CD14-positive monocyte (primary cell): Measurements from ENCODE around the gene CHRNG. TPM values are rescaled to one million over a fixed set of nuclear protein-coding genes. Genes with fewer than 3 reads are reported as not detected.

Source experiments
- DNase-seq, 3 donors: peaks; one replicate each; pipeline ENCODE4 v3.0.0-alpha.2; 2011 to 2022
- H2AFZ ChIP-seq: 2 replicates; pipeline ENCODE4 v1.6.0; 2012; ENCODE audit warnings: mild to moderate bottlenecking, low read depth, low read length, inconsistent platforms; ENCODE audit not compliant: insufficient read depth, poor library complexity, severe bottlenecking
- H3K27ac ChIP-seq, 2 donors: 1 replicate in 1 of 2; 2 replicates in 1 of 2; pipeline ENCODE4 v1.5.1; 2012 to 2013; ENCODE audit warnings: low read length in 2 of 2, control low read depth in 1 of 2, inconsistent platforms in 1 of 2, low read depth in 1 of 2, mild to moderate bottlenecking in 1 of 2
- H3K27me3 ChIP-seq, 2 donors: one replicate each; pipeline versions ENCODE4 v1.6.0 to v1.6.1; 2011 to 2013; ENCODE audit warnings: low read length in 2 of 2; ENCODE audit not compliant: control insufficient read depth in 2 of 2, insufficient read depth in 2 of 2
- H3K36me3 ChIP-seq, 2 donors: replicated peaks in 1 of 2; 1 replicate in 1 of 2; 2 replicates in 1 of 2; pipeline versions ENCODE4 v1.5.1 to v1.6.1; 2012 to 2013; ENCODE audit warnings: low read length in 2 of 2, control low read depth in 1 of 2, inconsistent platforms in 1 of 2, mild to moderate bottlenecking in 1 of 2; ENCODE audit not compliant: insufficient read depth in 2 of 2, control insufficient read depth in 1 of 2
- H3K4me1 ChIP-seq, 2 donors: 1 replicate in 1 of 2; 2 replicates in 1 of 2; pipeline versions ENCODE4 v1.5.1 to v1.6.1; 2012 to 2013; ENCODE audit warnings: low read length in 2 of 2, control low read depth in 1 of 2, inconsistent platforms in 1 of 2, mild to moderate bottlenecking in 1 of 2, moderate library complexity in 1 of 2; ENCODE audit not compliant: insufficient read depth in 2 of 2, control insufficient read depth in 1 of 2
- H3K4me2 ChIP-seq: replicated peaks from 2 replicates; pipeline ENCODE3; 2012; ENCODE audit warnings: low read length, moderate library complexity, mild to moderate bottlenecking; ENCODE audit not compliant: poor library complexity, severe bottlenecking; ENCODE audit errors: extremely low read depth
- H3K4me3 ChIP-seq, 3 experiments: fragments of 200-600 bp in 1 of 3; sonication (generic) in 1 of 3; replicated peaks in 1 of 3; 1 replicate in 2 of 3; 2 replicates in 1 of 3; pipeline ENCODE4 v1.5.1; 2011 to 2013; ENCODE audit warnings: low read length in 3 of 3, mild to moderate bottlenecking in 3 of 3, control low read depth in 2 of 3, low read depth in 2 of 3, inconsistent platforms in 1 of 3, moderate library complexity in 1 of 3
- H3K79me2 ChIP-seq: 2 replicates; pipeline ENCODE4 v1.6.0; 2012; ENCODE audit warnings: mild to moderate bottlenecking, control low read depth, inconsistent platforms, low read length, moderate library complexity; ENCODE audit not compliant: insufficient read depth
- H3K9ac ChIP-seq: 2 replicates; pipeline ENCODE4 v1.6.0; 2017; ENCODE audit warnings: low read length, mild to moderate bottlenecking; ENCODE audit not compliant: insufficient read depth, poor library complexity, severe bottlenecking
- H3K9me3 ChIP-seq, 2 donors: replicated peaks in 1 of 2; 1 replicate in 1 of 2; 2 replicates in 1 of 2; pipeline versions ENCODE4 v1.5.1 to v1.6.1; 2012 to 2013; ENCODE audit warnings: low read length in 2 of 2, control low read depth in 1 of 2; ENCODE audit not compliant: control insufficient read depth in 1 of 2, insufficient read depth in 1 of 2
- H4K20me1 ChIP-seq: 2 replicates; pipeline ENCODE4 v1.6.0; 2012; ENCODE audit warnings: mild to moderate bottlenecking, low read length, control low read depth, moderate library complexity; ENCODE audit not compliant: insufficient read depth
- H3K27ac Mint-ChIP-seq, 7 donors: one replicate each; pipeline ENCODE4 v1.8.0; 2020; ENCODE audit warnings: mild to moderate bottlenecking in 7 of 7, mixed read lengths in 7 of 7, moderate library complexity in 6 of 7, inconsistent platforms in 2 of 7
- H3K27me3 Mint-ChIP-seq, 3 donors: one replicate each; pipeline ENCODE4 v1.8.0; 2021 to 2022; ENCODE audit warnings: low read depth in 3 of 3, mild to moderate bottlenecking in 3 of 3, mixed read lengths in 3 of 3, moderate library complexity in 3 of 3, inconsistent platforms in 1 of 3
- H3K36me3 Mint-ChIP-seq, 2 donors: one replicate each; pipeline ENCODE4 v1.8.0; 2020; ENCODE audit warnings: mixed read lengths in 2 of 2, inconsistent platforms in 1 of 2, mild to moderate bottlenecking in 1 of 2
- H3K4me1 Mint-ChIP-seq: one replicate; pipeline ENCODE4 v1.8.0; 2020; ENCODE audit warnings: mild to moderate bottlenecking, mixed read lengths
- H3K4me3 Mint-ChIP-seq, 2 donors: one replicate each; pipeline ENCODE4 v1.8.0; 2020; ENCODE audit warnings: mild to moderate bottlenecking in 2 of 2, mixed read lengths in 2 of 2, moderate library complexity in 1 of 2
- H3K9me3 Mint-ChIP-seq, 7 donors: one replicate each; pipeline ENCODE4 v1.8.0; 2020 to 2022; ENCODE audit warnings: mixed read lengths in 7 of 7, mild to moderate bottlenecking in 6 of 7, moderate library complexity in 6 of 7, inconsistent platforms in 2 of 7
- WGBS: methylation state at CpG from one replicate; pipeline ENCODE4 v1.1.5; 2013; ENCODE audit warnings: missing lambda C conversion rate; ENCODE audit not compliant: insufficient coverage; 5-methylcytosine and 5-hydroxymethylcytosine counted together
- intact Hi-C, 2 donors: fragments of 100-400 bp; cut with micrococcal nuclease; formaldehyde crosslinking; loops; one replicate each; pipeline versions ENCODE4 v1.15.0 to v1.15.1; 2023
- polyA plus RNA-seq, 3 donors: library from polyadenylated mRNA; depleted of rRNA in 1 of 3; unstranded in 2 of 3; stranded (reverse) in 1 of 3; fragments of 300-500 nt in 2 of 3; fragments of >200 nt in 1 of 3; fragmentation: Illumina TruSeq in 2 of 3; gene quantifications; 1 replicate in 2 of 3; 2 replicates in 1 of 3; pipeline ENCODE4 v1.2.3, GENCODE V29; 2012 to 2021
- TF ChIP-seq, protein P1 (sequence below): fragments of 200-600 bp; IDR thresholded peaks from one replicate; pipeline ENCODE4 v1.8.0; 2022; ENCODE audit warnings: antibody characterized with exemption, mild to moderate bottlenecking

Gene CHRNG
- polyA plus RNA-seq, 3 donors: not detected

DNA sequence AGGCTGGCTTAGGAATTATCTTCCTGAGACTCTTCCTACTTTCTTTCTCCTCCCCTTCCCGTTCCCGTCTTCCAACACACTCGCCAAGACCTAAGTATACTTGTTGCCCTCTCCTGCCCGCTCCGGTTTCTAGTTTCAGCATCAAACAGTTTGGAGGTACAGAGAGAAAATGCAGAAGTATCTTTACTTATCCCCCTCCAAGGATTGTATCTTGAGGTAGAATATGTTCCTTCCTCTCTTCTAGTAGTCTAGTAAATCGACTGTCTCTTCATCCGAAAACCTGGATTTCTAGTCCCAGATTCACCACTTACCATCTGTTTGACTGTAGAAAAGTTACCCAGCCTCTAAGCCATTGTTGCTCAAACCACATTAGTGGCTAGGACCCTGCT, 11.8 kb downstream of the CHRNG start:
- peak overlapping the region; percentile 94 for H3K27ac ChIP-seq
- H3K4me1 ChIP-seq: peaks cover 40 to 55% of the 10 kb centered on the region in 2 donors
- Mint-ChIP-seq H3K27ac (peak overlapping the region; percentile 95 to 98 (median 96)), H3K36me3 (peaks cover 26 to 52% of the 10 kb centered on the region in 2 donors), H3K4me1 (peaks cover 65% of the 10 kb centered on the region), H3K4me3 (peak overlapping the region; percentile 96 to 97), H3K27me3 (peaks cover 0 to 1% (median 0%) of the 10 kb centered on the region in 3 donors), H3K9me3 (no peaks in the 10 kb centered on the region)
- peak in 2 of 3 donors; percentile 5 to 30 for DNase-seq
- no peaks in the 10 kb centered on the region for H3K27me3 ChIP-seq
- peaks cover 3 to 41% of the 10 kb centered on the region in 2 donors for H3K36me3 ChIP-seq
- WGBS: no CpG with 5 or more reads among the region's 7 CpGs
- H3K9me3 ChIP-seq: no peaks in the 10 kb centered on the region
- peaks cover 63% of the 10 kb centered on the region for H4K20me1 ChIP-seq
- TF ChIP-seq, protein P1, sequence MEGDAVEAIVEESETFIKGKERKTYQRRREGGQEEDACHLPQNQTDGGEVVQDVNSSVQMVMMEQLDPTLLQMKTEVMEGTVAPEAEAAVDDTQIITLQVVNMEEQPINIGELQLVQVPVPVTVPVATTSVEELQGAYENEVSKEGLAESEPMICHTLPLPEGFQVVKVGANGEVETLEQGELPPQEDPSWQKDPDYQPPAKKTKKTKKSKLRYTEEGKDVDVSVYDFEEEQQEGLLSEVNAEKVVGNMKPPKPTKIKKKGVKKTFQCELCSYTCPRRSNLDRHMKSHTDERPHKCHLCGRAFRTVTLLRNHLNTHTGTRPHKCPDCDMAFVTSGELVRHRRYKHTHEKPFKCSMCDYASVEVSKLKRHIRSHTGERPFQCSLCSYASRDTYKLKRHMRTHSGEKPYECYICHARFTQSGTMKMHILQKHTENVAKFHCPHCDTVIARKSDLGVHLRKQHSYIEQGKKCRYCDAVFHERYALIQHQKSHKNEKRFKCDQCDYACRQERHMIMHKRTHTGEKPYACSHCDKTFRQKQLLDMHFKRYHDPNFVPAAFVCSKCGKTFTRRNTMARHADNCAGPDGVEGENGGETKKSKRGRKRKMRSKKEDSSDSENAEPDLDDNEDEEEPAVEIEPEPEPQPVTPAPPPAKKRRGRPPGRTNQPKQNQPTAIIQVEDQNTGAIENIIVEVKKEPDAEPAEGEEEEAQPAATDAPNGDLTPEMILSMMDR: no peak
- H3K79me2 ChIP-seq: peaks cover 86% of the 10 kb centered on the region
- intact Hi-C loops: loop anchor here (2.0 to 10.0 kb wide), 3 partner anchors 144 to 1086 kb away; partner anchors contain the start of genes GIGYF2 (in 2 of the 2) and NCL (in 1 of the 2)
- peak overlapping the region; percentile 64 to 88 (median 74) for H3K4me3 ChIP-seq
- H2AFZ ChIP-seq: peak overlapping the region; percentile 88
- peak overlapping the region; percentile 97 for H3K9ac ChIP-seq
- peak overlapping the region; percentile 94 for H3K4me2 ChIP-seq

DNA sequence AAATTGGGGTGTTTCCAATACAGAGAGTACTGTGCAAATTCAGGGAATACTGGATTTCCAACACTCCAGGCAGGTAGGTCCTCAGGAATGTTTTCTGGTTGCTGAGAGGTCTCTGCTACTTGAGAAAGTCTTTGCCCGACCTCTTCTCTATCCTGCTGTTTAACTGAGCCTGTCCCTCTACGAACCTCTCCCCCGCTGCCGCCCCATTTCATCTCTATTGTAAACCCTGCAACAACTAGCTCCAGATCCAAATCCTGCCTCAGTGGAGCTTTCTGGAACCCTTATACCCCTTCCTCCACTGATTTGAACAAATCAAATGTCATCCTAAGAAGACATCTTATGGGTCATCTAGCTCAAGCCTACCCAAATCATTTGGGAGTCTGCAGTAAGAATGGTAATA, 12.3 kb downstream of the CHRNG start:
- intact Hi-C loops: loop anchor here (2.0 to 10.0 kb wide), 3 partner anchors 143 to 1087 kb away; partner anchors contain the start of genes GIGYF2 (in 2 of the 2) and NCL (in 1 of the 2)
- peak overlapping the region; percentile 94 for H3K4me2 ChIP-seq
- H3K9ac ChIP-seq: peak overlapping the region; percentile 97
- peaks cover 29 to 54% of the 10 kb centered on the region in 2 donors for H3K36me3 Mint-ChIP-seq
- H2AFZ ChIP-seq: no peak overlapping the region
- H3K27me3 ChIP-seq: no peaks in the 10 kb centered on the region
- no peak for DNase-seq
- peak overlapping the region in 1 of 2 donors; percentile 94 for H3K27ac ChIP-seq
- TF ChIP-seq, protein P1: no peak
- H4K20me1 ChIP-seq: peaks cover 63% of the 10 kb centered on the region
- peak overlapping the region; percentile 96 to 97 for H3K4me3 Mint-ChIP-seq
- peaks cover 34 to 50% of the 10 kb centered on the region in 2 donors for H3K4me1 ChIP-seq
- peaks cover 60% of the 10 kb centered on the region for H3K4me1 Mint-ChIP-seq
- H3K4me3 ChIP-seq: peak overlapping the region in 2 of 3 experiments; percentile 64 to 88
- no peaks in the 10 kb centered on the region for H3K9me3 Mint-ChIP-seq
- peaks cover 0 to 1% (median 0%) of the 10 kb centered on the region in 3 donors for H3K27me3 Mint-ChIP-seq
- WGBS: 100% methylated on average over 4 of the region's 4 CpGs
- no peaks in the 10 kb centered on the region for H3K9me3 ChIP-seq
- peak overlapping the region in 6 of 7 donors; percentile 26 to 98 (median 96) for H3K27ac Mint-ChIP-seq
- peaks cover 8 to 43% of the 10 kb centered on the region in 2 donors for H3K36me3 ChIP-seq
- H3K79me2 ChIP-seq: peaks cover 86% of the 10 kb centered on the region
